Panc1 (cell line): ENCODE data around the gene AMFR.

Experiments
- SIN3A ChIP-seq: IDR thresholded peaks from 2 replicates; pipeline ENCODE4 v1.6.1; 2012; ENCODE audit warnings: low read depth, mild to moderate bottlenecking, low read length, moderate library complexity, borderline replicate concordance; ENCODE audit not compliant: insufficient read depth
- TF ChIP-seq, protein P1 (sequence below): fragments of 450-650 bp; IDR thresholded peaks from 2 replicates; pipeline ENCODE4 v1.5.1; 2017; ENCODE audit warnings: mild to moderate bottlenecking

DNA sequence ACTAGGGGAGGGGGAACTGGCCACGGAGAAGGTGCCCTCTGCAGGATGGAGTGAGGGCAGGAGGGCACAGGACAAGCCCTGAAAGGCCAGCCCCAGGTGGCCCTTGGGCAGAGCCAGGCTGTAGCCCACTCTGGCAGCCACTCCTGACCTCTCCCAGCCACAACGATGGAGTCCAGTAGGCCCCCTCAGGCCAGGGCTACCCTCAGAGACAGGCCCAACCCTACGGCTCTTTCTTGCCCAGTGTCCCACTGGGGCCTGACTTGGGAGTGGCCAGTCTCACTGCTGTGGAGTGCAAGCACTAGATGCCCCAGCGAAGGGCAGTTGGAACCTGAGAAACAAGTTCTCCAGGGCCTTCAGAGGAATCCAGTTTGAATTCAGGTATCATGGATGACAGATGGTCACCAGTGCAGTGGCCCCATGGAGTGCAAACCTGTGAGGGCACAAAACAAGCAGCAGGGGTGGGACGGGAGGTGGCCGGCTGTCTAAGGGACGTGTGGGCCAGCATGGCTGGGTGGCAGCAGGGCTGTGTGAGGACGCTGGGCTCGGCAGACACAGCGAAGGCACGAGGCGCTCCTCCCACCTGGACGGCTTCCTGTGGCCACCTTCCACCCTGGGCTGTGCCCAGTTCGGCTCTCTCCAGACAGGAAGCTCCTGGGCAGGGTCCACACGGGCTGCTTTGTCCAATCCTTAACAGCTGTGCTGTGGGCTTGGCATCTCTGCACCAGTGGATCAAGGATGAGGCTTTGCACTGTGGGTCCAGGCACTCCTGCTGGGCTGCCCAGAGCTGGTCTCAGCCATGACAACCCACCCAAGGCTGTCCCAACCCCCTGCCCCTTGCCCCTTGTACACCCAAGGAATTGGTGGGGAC, 72.1 kb downstream of the AMFR start:
- TF ChIP-seq, protein P1, sequence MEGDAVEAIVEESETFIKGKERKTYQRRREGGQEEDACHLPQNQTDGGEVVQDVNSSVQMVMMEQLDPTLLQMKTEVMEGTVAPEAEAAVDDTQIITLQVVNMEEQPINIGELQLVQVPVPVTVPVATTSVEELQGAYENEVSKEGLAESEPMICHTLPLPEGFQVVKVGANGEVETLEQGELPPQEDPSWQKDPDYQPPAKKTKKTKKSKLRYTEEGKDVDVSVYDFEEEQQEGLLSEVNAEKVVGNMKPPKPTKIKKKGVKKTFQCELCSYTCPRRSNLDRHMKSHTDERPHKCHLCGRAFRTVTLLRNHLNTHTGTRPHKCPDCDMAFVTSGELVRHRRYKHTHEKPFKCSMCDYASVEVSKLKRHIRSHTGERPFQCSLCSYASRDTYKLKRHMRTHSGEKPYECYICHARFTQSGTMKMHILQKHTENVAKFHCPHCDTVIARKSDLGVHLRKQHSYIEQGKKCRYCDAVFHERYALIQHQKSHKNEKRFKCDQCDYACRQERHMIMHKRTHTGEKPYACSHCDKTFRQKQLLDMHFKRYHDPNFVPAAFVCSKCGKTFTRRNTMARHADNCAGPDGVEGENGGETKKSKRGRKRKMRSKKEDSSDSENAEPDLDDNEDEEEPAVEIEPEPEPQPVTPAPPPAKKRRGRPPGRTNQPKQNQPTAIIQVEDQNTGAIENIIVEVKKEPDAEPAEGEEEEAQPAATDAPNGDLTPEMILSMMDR, result no peak
- TF ChIP-seq SIN3A, result no peak
